ENCODE measurements around the gene ADH7.

ADH7 gene

GRCh38 chr4:99400831-99401230 lies 34.3 kb downstream of the ADH7 start:
- Histone ChIP-seq H3K36me3 (ENCODE audit: control insufficient read depth, insufficient read depth, low read length) (no peaks in the 10 kb centered on the region), H3K4me1 (ENCODE audit: control insufficient read depth, insufficient read depth, low read length, poor library complexity, severe bottlenecking) (peaks cover 3% of the 10 kb centered on the region), H3K9me3 (ENCODE audit: control insufficient read depth, low read length) (no peaks in the 10 kb centered on the region), H3K4me3 (ENCODE audit: extremely low read depth, insufficient read depth, low read length, poor library complexity, severe bottlenecking) (no peak overlapping the region), H3K27ac (ENCODE audit: low read depth, low read length, severe bottlenecking) (no peak overlapping the region)

GRCh38 chr4:99399017-99399416 lies 36.1 kb downstream of the ADH7 start:
- Histone ChIP-seq H3K4me3 (ENCODE audit: extremely low read depth, insufficient read depth, low read length, poor library complexity, severe bottlenecking) (no peak overlapping the region), H3K9me3 (ENCODE audit: control insufficient read depth, low read length) (no peaks in the 10 kb centered on the region), H3K4me1 (ENCODE audit: control insufficient read depth, insufficient read depth, low read length, poor library complexity, severe bottlenecking) (no peaks in the 10 kb centered on the region), H3K36me3 (ENCODE audit: control insufficient read depth, insufficient read depth, low read length) (no peaks in the 10 kb centered on the region), H3K27ac (ENCODE audit: low read depth, low read length, severe bottlenecking) (no peak overlapping the region)
- WGBS, 2 experiments (ENCODE audit: insufficient coverage in 2 of 2), result no CpG with 5 or more reads among the region's 1 CpG

GRCh38 chr4:99395595-99396364 lies 39.4 kb downstream of the ADH7 start:
- Histone ChIP-seq H3K4me3 (ENCODE audit: extremely low read depth, insufficient read depth, low read length, poor library complexity, severe bottlenecking) (no peak overlapping the region), H3K4me1 (ENCODE audit: control insufficient read depth, insufficient read depth, low read length, poor library complexity, severe bottlenecking) (no peaks in the 10 kb centered on the region), H3K27ac (ENCODE audit: low read depth, low read length, severe bottlenecking) (no peak overlapping the region), H3K9me3 (ENCODE audit: control insufficient read depth, low read length) (no peaks in the 10 kb centered on the region), H3K36me3 (ENCODE audit: control insufficient read depth, insufficient read depth, low read length) (no peaks in the 10 kb centered on the region)
- WGBS, 2 experiments (ENCODE audit: insufficient coverage in 2 of 2), result 100% methylated on average over 2 of the region's 3 CpGs; no CpG with 5 or more reads in 1 of the 2 experiments

GRCh38 chr4:99394896-99395295 lies 40.2 kb downstream of the ADH7 start:
- H3K9me3 ChIP-seq (ENCODE audit: control insufficient read depth, low read length), result no peaks in the 10 kb centered on the region
- no peak overlapping the region for H3K4me3 ChIP-seq (ENCODE audit: extremely low read depth, insufficient read depth, low read length, poor library complexity, severe bottlenecking)
- no peaks in the 10 kb centered on the region for H3K36me3 ChIP-seq (ENCODE audit: control insufficient read depth, insufficient read depth, low read length)
- no peaks in the 10 kb centered on the region for H3K4me1 ChIP-seq (ENCODE audit: control insufficient read depth, insufficient read depth, low read length, poor library complexity, severe bottlenecking)
- H3K27ac ChIP-seq (ENCODE audit: low read depth, low read length, severe bottlenecking), result no peak overlapping the region

GRCh38 chr4:99390055-99390454 lies 45.1 kb downstream of the ADH7 start:
- H3K27ac ChIP-seq (ENCODE audit: low read depth, low read length, severe bottlenecking), result no peak overlapping the region
- H3K4me3 ChIP-seq (ENCODE audit: extremely low read depth, insufficient read depth, low read length, poor library complexity, severe bottlenecking), result no peak overlapping the region
- WGBS, 2 experiments (ENCODE audit: insufficient coverage in 2 of 2), result 100% methylated on average over 1 of the region's 1 CpG; no CpG with 5 or more reads in 1 of the 2 experiments
- H3K9me3 ChIP-seq (ENCODE audit: control insufficient read depth, low read length), result no peaks in the 10 kb centered on the region
- no peaks in the 10 kb centered on the region for H3K4me1 ChIP-seq (ENCODE audit: control insufficient read depth, insufficient read depth, low read length, poor library complexity, severe bottlenecking)
- H3K36me3 ChIP-seq (ENCODE audit: control insufficient read depth, insufficient read depth, low read length), result no peaks in the 10 kb centered on the region

DNA sequence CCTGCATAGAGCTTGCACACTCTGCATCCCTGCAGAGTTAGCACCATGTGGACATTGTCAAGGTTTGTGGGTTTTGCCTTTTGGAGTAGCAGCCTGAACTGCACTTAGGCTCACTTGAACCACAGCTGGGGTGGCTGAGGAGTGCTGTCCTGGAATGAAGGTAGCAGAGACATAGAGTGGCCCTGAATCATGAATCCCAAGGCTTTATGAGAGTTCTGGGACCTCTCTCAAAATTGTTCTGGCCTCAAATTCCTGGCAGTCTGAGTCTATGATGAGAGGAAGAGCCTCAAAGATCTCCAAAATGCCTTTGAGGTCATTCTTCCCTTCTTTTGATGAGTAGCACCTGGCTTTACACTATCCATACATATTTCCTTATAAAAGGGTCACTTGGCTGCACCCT lies 45.5 kb downstream of the ADH7 start:
- Histone ChIP-seq H3K4me3 (ENCODE audit: extremely low read depth, insufficient read depth, low read length, poor library complexity, severe bottlenecking) (no peak overlapping the region), H3K27ac (ENCODE audit: low read depth, low read length, severe bottlenecking) (no peak overlapping the region), H3K36me3 (ENCODE audit: control insufficient read depth, insufficient read depth, low read length) (no peaks in the 10 kb centered on the region), H3K4me1 (ENCODE audit: control insufficient read depth, insufficient read depth, low read length, poor library complexity, severe bottlenecking) (no peaks in the 10 kb centered on the region), H3K9me3 (ENCODE audit: control insufficient read depth, low read length) (no peaks in the 10 kb centered on the region)

DNA sequence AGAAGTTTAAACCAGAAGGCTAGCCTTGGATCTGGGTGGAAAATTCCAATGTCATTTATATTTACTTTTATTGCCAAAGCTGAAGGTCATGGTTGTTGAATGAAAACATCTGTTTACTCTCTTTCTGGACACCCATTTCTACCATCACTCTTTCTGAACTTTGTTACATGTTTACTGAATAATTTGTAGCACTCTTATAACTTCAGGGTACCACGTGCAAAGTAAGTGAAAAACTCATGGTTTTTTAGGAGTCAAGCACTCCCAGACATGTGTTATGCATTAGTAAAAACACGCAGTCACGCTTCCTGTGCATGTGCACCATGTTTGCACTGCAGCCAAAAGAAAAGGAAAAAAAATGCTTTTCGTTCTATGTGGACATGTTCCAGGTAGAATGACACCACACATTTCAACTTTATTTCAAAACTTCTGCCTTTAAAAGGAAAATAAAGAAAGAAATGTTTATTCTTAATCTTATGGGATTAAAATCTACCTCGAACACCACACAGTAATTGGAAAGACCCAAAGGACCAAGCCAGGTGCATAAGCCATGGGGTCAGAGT lies 51.2 kb downstream of the ADH7 start:
- WGBS, 2 experiments (ENCODE audit: insufficient coverage in 2 of 2), result 90 to 100% methylated on average over 2 to 3 of the region's 5 CpGs

GRCh38 chr4:99383399-99383798 lies 51.7 kb downstream of the ADH7 start:
- 96 to 100% methylated on average over 2 to 3 of the region's 3 CpGs for WGBS, 2 experiments (ENCODE audit: insufficient coverage in 2 of 2)
- H3K27ac ChIP-seq (ENCODE audit: low read depth, low read length, severe bottlenecking), result no peak overlapping the region
- no peak overlapping the region for H3K4me3 ChIP-seq (ENCODE audit: extremely low read depth, insufficient read depth, low read length, poor library complexity, severe bottlenecking)
- no peaks in the 10 kb centered on the region for H3K36me3 ChIP-seq (ENCODE audit: control insufficient read depth, insufficient read depth, low read length)
- no peaks in the 10 kb centered on the region for H3K4me1 ChIP-seq (ENCODE audit: control insufficient read depth, insufficient read depth, low read length, poor library complexity, severe bottlenecking)
- no peaks in the 10 kb centered on the region for H3K9me3 ChIP-seq (ENCODE audit: control insufficient read depth, low read length)

More for the DNA sequence above, 51.2 kb downstream of the ADH7 start:
- Histone ChIP-seq H3K4me3 (ENCODE audit: extremely low read depth, insufficient read depth, low read length, poor library complexity, severe bottlenecking) (no peak overlapping the region), H3K9me3 (ENCODE audit: control insufficient read depth, low read length) (no peaks in the 10 kb centered on the region), H3K4me1 (ENCODE audit: control insufficient read depth, insufficient read depth, low read length, poor library complexity, severe bottlenecking) (no peaks in the 10 kb centered on the region), H3K36me3 (ENCODE audit: control insufficient read depth, insufficient read depth, low read length) (no peaks in the 10 kb centered on the region), H3K27ac (ENCODE audit: low read depth, low read length, severe bottlenecking) (no peak overlapping the region)

DNA sequence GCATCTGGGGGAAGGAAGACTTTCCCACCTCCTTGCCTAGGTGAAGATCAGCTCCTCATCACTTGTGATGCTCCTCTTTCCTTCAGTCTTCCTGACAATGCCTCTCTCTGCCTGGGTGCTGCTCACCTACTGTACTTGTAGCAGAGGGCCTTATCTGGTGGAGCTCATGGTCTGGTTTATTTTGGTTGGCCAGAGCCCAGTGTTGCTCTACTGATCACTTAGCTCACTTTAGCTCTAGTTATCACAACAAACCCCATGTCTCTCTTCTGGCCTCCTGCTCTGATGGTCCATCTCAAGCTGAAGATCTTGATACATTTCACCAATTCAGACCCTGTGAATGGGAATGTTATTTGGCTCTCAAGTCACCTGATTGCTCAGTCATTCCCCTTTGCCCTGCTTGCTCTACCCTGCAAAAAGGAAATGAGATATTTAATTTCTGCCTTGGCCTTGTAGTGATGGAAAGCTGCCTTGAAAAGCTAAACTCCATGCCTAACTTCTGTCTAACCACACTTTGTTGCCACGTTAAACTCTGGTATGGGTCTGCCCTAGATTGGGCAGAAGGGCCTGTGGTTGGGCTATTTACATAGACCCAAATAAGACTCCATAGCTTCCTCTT lies 52.3 kb downstream of the ADH7 start:
- no peaks in the 10 kb centered on the region for H3K4me1 ChIP-seq (ENCODE audit: control insufficient read depth, insufficient read depth, low read length, poor library complexity, severe bottlenecking)
- no CpG with 5 or more reads among the region's 1 CpG for WGBS, 2 experiments (ENCODE audit: insufficient coverage in 2 of 2)
- H3K36me3 ChIP-seq (ENCODE audit: control insufficient read depth, insufficient read depth, low read length), result no peaks in the 10 kb centered on the region
- no peak overlapping the region for H3K4me3 ChIP-seq (ENCODE audit: extremely low read depth, insufficient read depth, low read length, poor library complexity, severe bottlenecking)
- no peak overlapping the region for H3K27ac ChIP-seq (ENCODE audit: low read depth, low read length, severe bottlenecking)
- H3K9me3 ChIP-seq (ENCODE audit: control insufficient read depth, low read length), result no peaks in the 10 kb centered on the region

GRCh38 chr4:99381588-99382175 lies 53.5 kb downstream of the ADH7 start:
- Histone ChIP-seq H3K36me3 (ENCODE audit: control insufficient read depth, insufficient read depth, low read length) (no peaks in the 10 kb centered on the region), H3K27ac (ENCODE audit: low read depth, low read length, severe bottlenecking) (no peak overlapping the region), H3K4me1 (ENCODE audit: control insufficient read depth, insufficient read depth, low read length, poor library complexity, severe bottlenecking) (no peaks in the 10 kb centered on the region), H3K9me3 (ENCODE audit: control insufficient read depth, low read length) (no peaks in the 10 kb centered on the region), H3K4me3 (ENCODE audit: extremely low read depth, insufficient read depth, low read length, poor library complexity, severe bottlenecking) (no peak overlapping the region)
- no CpG with 5 or more reads among the region's 1 CpG for WGBS, 2 experiments (ENCODE audit: insufficient coverage in 2 of 2)

DNA sequence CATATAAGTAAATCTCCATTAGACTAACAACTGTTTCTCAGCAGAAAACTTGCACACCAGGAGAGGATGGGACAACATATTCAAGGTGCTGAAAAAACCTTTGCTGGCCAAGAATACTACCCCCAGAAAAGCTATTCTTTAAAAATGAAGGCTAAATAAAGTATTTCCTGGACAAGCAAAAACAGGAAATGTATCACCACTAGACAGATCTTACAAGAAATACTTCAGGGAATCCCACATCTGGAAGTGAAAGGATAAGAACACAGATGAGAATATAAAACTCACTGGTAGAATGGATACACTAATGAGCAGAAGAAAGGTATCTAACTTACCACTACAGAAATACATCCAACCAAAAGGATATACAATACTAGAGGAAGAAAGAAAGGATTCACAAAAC lies 55.6 kb downstream of the ADH7 start:
- Histone ChIP-seq H3K27ac (ENCODE audit: low read depth, low read length, severe bottlenecking) (no peak overlapping the region), H3K4me1 (ENCODE audit: control insufficient read depth, insufficient read depth, low read length, poor library complexity, severe bottlenecking) (no peaks in the 10 kb centered on the region), H3K4me3 (ENCODE audit: extremely low read depth, insufficient read depth, low read length, poor library complexity, severe bottlenecking) (no peak overlapping the region), H3K9me3 (ENCODE audit: control insufficient read depth, low read length) (no peaks in the 10 kb centered on the region), H3K36me3 (ENCODE audit: control insufficient read depth, insufficient read depth, low read length) (no peaks in the 10 kb centered on the region)
